DMS53 treated with DMSO at 0.1 percent for 48 hours (cell line): ENCODE results near the gene GABRD.

Source experiments
- DNase-seq: peaks from one replicate; lab custom pipeline; 2025; ENCODE audit not compliant: unreplicated experiment; lab: John Stamatoyannopoulos, UW

The GABRD gene

GRCh38 chr1:2052054-2052679 is 33.0 kb downstream of the GABRD start:
- no peak for DNase-seq

- no peak for DNase-seq
Observed at GRCh38 chr1:2052756-2053155, 33.6 kb downstream of the GABRD start.

GRCh38 chr1:2053217-2053616 is 34.1 kb downstream of the GABRD start:
- no peak for DNase-seq

- no peak for DNase-seq
Observed at GRCh38 chr1:2053784-2054376, 34.7 kb downstream of the GABRD start.

GRCh38 chr1:2054560-2054959 is 35.4 kb downstream of the GABRD start:
- DNase-seq = no peak

GRCh38 chr1:2055911-2056575 is 36.9 kb downstream of the GABRD start:
- no peak for DNase-seq

- DNase-seq = no peak
Observed at GRCh38 chr1:2056955-2057590, 37.9 kb downstream of the GABRD start.

- no peak for DNase-seq
Observed at GRCh38 chr1:2059290-2059953, 40.3 kb downstream of the GABRD start.

- no peak for DNase-seq
Observed at GRCh38 chr1:2060072-2060471, 40.9 kb downstream of the GABRD start.

- no peak for DNase-seq
Observed at GRCh38 chr1:2060535-2060934, 41.4 kb downstream of the GABRD start.

GRCh38 chr1:2061065-2061778 is 42.1 kb downstream of the GABRD start:
- DNase-seq = no peak

GRCh38 chr1:2065699-2066098 is 46.6 kb downstream of the GABRD start:
- DNase-seq = no peak

- no peak for DNase-seq
Observed at GRCh38 chr1:2067393-2067792, 48.2 kb downstream of the GABRD start.

GRCh38 chr1:2067981-2068380 is 48.8 kb downstream of the GABRD start:
- no peak for DNase-seq

- no peak for DNase-seq
Observed at GRCh38 chr1:2068951-2069350, 49.8 kb downstream of the GABRD start.

GRCh38 chr1:2070016-2070415 is 50.9 kb downstream of the GABRD start:
- DNase-seq = no peak

- DNase-seq = no peak
Observed at GRCh38 chr1:2070800-2071530, 51.8 kb downstream of the GABRD start.

GRCh38 chr1:2072109-2072806 is 53.1 kb downstream of the GABRD start:
- no peak for DNase-seq

- no peak for DNase-seq
Observed at GRCh38 chr1:2072891-2073290, 53.7 kb downstream of the GABRD start.
